GM23248 (cell line): ENCODE data around the gene HTN3. TPM values are rescaled to one million over a fixed set of nuclear protein-coding genes. Genes with fewer than 3 reads are reported as not detected.

Experiments used
- DNase-seq: peaks from one replicate; pipeline ENCODE4 v3.0.0-alpha.2; 2015
- H2AFZ ChIP-seq: fragments of 200-600 bp; sonication (generic); 2 replicates; pipeline ENCODE4 v1.6.1; 2016; ENCODE audit warnings: antibody characterized with exemption
- H3F3A ChIP-seq: fragments of 200-600 bp; sonication (generic); 2 replicates; pipeline ENCODE4 v1.6.1; 2016; ENCODE audit warnings: mild to moderate bottlenecking, antibody characterized with exemption, mixed run types; ENCODE audit not compliant: insufficient read depth
- H3K27ac ChIP-seq: fragments of 200-600 bp; sonication (generic); 2 replicates; pipeline ENCODE4 v1.5.1; 2016; ENCODE audit warnings: mild to moderate bottlenecking
- H3K27me3 ChIP-seq: fragments of 200-600 bp; sonication (generic); replicated peaks from 2 replicates; pipeline ENCODE4 v1.6.1; 2016; ENCODE audit warnings: mild to moderate bottlenecking; ENCODE audit not compliant: insufficient read depth
- H3K36me3 ChIP-seq: fragments of 200-600 bp; sonication (generic); 2 replicates; pipeline ENCODE4 v1.6.1; 2016; ENCODE audit warnings: low read depth, mild to moderate bottlenecking
- H3K4me1 ChIP-seq: fragments of 200-600 bp; sonication (generic); 2 replicates; pipeline ENCODE4 v1.6.1; 2016; ENCODE audit warnings: mild to moderate bottlenecking; ENCODE audit not compliant: insufficient read depth
- H3K4me2 ChIP-seq: fragments of 200-600 bp; sonication (generic); one replicate; pipeline ENCODE4 v1.6.1; 2016; ENCODE audit warnings: mild to moderate bottlenecking; ENCODE audit not compliant: unreplicated experiment
- H3K4me3 ChIP-seq: fragments of 200-600 bp; sonication (generic); 2 replicates; pipeline ENCODE4 v1.5.1; 2016; ENCODE audit warnings: mild to moderate bottlenecking
- H3K79me2 ChIP-seq: fragments of 200-600 bp; sonication (generic); 2 replicates; pipeline ENCODE4 v1.6.1; 2016; ENCODE audit warnings: mild to moderate bottlenecking; ENCODE audit not compliant: insufficient read depth
- H3K9ac ChIP-seq: fragments of 200-600 bp; sonication (generic); 2 replicates; pipeline ENCODE4 v1.6.1; 2016; ENCODE audit warnings: mild to moderate bottlenecking
- H3K9me2 ChIP-seq: fragments of 200-600 bp; sonication (generic); 2 replicates; pipeline ENCODE4 v1.6.1; 2016; ENCODE audit warnings: mixed run types, mild to moderate bottlenecking, moderate library complexity; ENCODE audit not compliant: insufficient read depth
- H3K9me3 ChIP-seq: fragments of 200-600 bp; sonication (generic); one replicate; pipeline ENCODE4 v1.6.1; 2017; ENCODE audit warnings: low read depth
- H4K20me1 ChIP-seq: fragments of 200-600 bp; sonication (generic); 2 replicates; pipeline ENCODE4 v1.6.0; 2016; ENCODE audit not compliant: insufficient read depth
- EZH2 ChIP-seq: fragments of 200-600 bp; sonication (generic); IDR thresholded peaks from 2 replicates; pipeline ENCODE4 v1.6.1; 2018; ENCODE audit warnings: antibody characterized with exemption, mild to moderate bottlenecking; ENCODE audit not compliant: insufficient read depth, poor library complexity, severe bottlenecking
- EZH2phosphoT487 ChIP-seq: fragments of 200-600 bp; sonication (generic); IDR thresholded peaks from 2 replicates; pipeline ENCODE4 v1.6.1; 2018; ENCODE audit warnings: antibody characterized with exemption, moderate library complexity, mild to moderate bottlenecking, low read depth; ENCODE audit not compliant: insufficient read depth
- WGBS, 2 experiments: methylation state at CpG; one replicate each; pipeline ENCODE4 v1.1.6; 2015 to 2017; ENCODE audit warnings: low lambda C conversion rate in 2 of 2, low coverage in 1 of 2; ENCODE audit errors: missing lambda C conversion rate in 2 of 2; 5-methylcytosine and 5-hydroxymethylcytosine counted together
- in situ Hi-C: fragments of 300-500 bp; cut with MboI; formaldehyde crosslinking; loops from 2 replicates; pipeline ENCODE4 v1.15.0; 2020
- polyA plus RNA-seq: library from polyadenylated mRNA; unstranded; fragments of >200 nt; fragmentation: Nextera tagmentation; extraction: Ambion mirVana; gene quantifications from 2 replicates; pipeline ENCODE4 v1.2.1, GENCODE V29; 2016
- total RNA-seq: library from RNA; depleted of rRNA; stranded (reverse); fragments of >200 nt; shearing (Covaris generic); gene quantifications from 2 replicates; pipeline ENCODE4 v1.2.3, GENCODE V29; 2014; rRNA removed

The HTN3 gene
- total and polyA plus RNA-seq, 2 experiments from 2014 or later = not detected

GRCh38 chr4:70057651-70058050 lies 29.4 kb downstream of the HTN3 start:
- Histone ChIP-seq H3K9me3 (no peaks in the 10 kb centered on the region), H3F3A (no peaks in the 10 kb centered on the region), H3K9ac (no peak overlapping the region), H3K9me2 (no peaks in the 10 kb centered on the region), H3K27me3 (no peaks in the 10 kb centered on the region), H3K4me3 (no peak overlapping the region), H3K4me2 (no peak overlapping the region), H3K79me2 (no peaks in the 10 kb centered on the region), H4K20me1 (no peaks in the 10 kb centered on the region), H3K4me1 (no peaks in the 10 kb centered on the region), H3K27ac (no peak overlapping the region), H3K36me3 (no peaks in the 10 kb centered on the region), H2AFZ (no peak overlapping the region)
- WGBS, 2 experiments = 24 to 26% methylated on average over 1 of the region's 1 CpG
- no peak for DNase-seq
- in situ Hi-C loops = no loop called here
- TF ChIP-seq EZH2 (no peak), EZH2phosphoT487 (no peak)

- TF ChIP-seq EZH2 (no peak), EZH2phosphoT487 (no peak)
- no peak overlapping the region for H3K27ac ChIP-seq
- H2AFZ ChIP-seq = no peak overlapping the region
- no peak overlapping the region for H3K9ac ChIP-seq
- no peaks in the 10 kb centered on the region for H3K9me3 ChIP-seq
- H3K79me2 ChIP-seq = no peaks in the 10 kb centered on the region
- no peaks in the 10 kb centered on the region for H3K27me3 ChIP-seq
- H3K4me2 ChIP-seq = no peak overlapping the region
- in situ Hi-C loops = no loop called here
- H3K4me3 ChIP-seq = no peak overlapping the region
- no peaks in the 10 kb centered on the region for H4K20me1 ChIP-seq
- H3K9me2 ChIP-seq = no peaks in the 10 kb centered on the region
- H3K4me1 ChIP-seq = no peaks in the 10 kb centered on the region
- no peaks in the 10 kb centered on the region for H3F3A ChIP-seq
- H3K36me3 ChIP-seq = no peaks in the 10 kb centered on the region
- DNase-seq = no peak
These were observed 30.9 kb downstream of the HTN3 start for GRCh38 chr4:70059149-70059548.

DNA sequence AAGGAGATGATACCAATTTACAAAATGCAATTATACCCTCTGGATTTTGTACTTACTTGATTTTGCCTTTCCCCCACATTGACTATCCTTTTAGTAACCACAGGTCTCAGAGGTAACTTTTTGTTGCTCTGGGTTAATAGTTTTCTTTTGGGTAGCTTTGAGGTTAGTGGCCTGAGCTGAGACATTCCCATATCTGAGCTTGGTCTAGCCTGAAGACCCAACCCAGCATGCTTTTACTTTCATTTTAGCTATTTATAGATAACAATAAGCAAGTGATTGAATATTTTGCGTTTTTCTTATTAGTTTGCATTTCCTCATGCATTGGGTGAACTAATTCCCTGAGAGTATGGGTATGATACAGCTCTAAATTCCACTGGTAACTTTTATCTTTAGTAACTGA lies 33.7 kb downstream of the HTN3 start:
- no peaks in the 10 kb centered on the region for H3K79me2 ChIP-seq
- WGBS, 2 experiments = 26 to 32% methylated on average over 1 of the region's 1 CpG
- H3K36me3 ChIP-seq = no peaks in the 10 kb centered on the region
- no peak overlapping the region for H3K27ac ChIP-seq
- no peak overlapping the region for H3K9ac ChIP-seq
- H4K20me1 ChIP-seq = no peaks in the 10 kb centered on the region
- no peak overlapping the region for H2AFZ ChIP-seq
- H3K27me3 ChIP-seq = no peaks in the 10 kb centered on the region
- no peak overlapping the region for H3K4me2 ChIP-seq
- no peaks in the 10 kb centered on the region for H3K4me1 ChIP-seq
- no peaks in the 10 kb centered on the region for H3K9me2 ChIP-seq
- H3K9me3 ChIP-seq = no peaks in the 10 kb centered on the region
- no peak overlapping the region for H3K4me3 ChIP-seq
- no peaks in the 10 kb centered on the region for H3F3A ChIP-seq
- DNase-seq = no peak
- in situ Hi-C loops = no loop called here
- TF ChIP-seq EZH2phosphoT487 = no peak

GRCh38 chr4:70080205-70080604 lies 51.9 kb downstream of the HTN3 start:
- no peaks in the 10 kb centered on the region for H3F3A ChIP-seq
- no peak overlapping the region for H3K4me2 ChIP-seq
- no peaks in the 10 kb centered on the region for H3K36me3 ChIP-seq
- no peaks in the 10 kb centered on the region for H4K20me1 ChIP-seq
- H3K9ac ChIP-seq = no peak overlapping the region
- no peak for DNase-seq
- no peak overlapping the region for H3K4me3 ChIP-seq
- H3K27ac ChIP-seq = no peak overlapping the region
- in situ Hi-C loops = no loop called here
- H2AFZ ChIP-seq = no peak overlapping the region
- no peaks in the 10 kb centered on the region for H3K9me3 ChIP-seq
- no peaks in the 10 kb centered on the region for H3K9me2 ChIP-seq
- H3K4me1 ChIP-seq = no peaks in the 10 kb centered on the region
- no peaks in the 10 kb centered on the region for H3K79me2 ChIP-seq
- no peaks in the 10 kb centered on the region for H3K27me3 ChIP-seq
- WGBS, 2 experiments = 4 to 5% methylated on average over 1 of the region's 1 CpG
- TF ChIP-seq EZH2 (no peak), EZH2phosphoT487 (no peak)

Other genes starting within 250 kb of the HTN3 start
- gene SULT1E1, start 168.3 kb upstream of the HTN3 start, total RNA-seq = not detected in 2 replicates
- gene SULT1E1, start 168.3 kb upstream of the HTN3 start, polyA plus RNA-seq = not detected in 2 replicates
- not detected in 2 replicates for gene CSN1S1, start 97.4 kb upstream of the HTN3 start, total RNA-seq
- not detected in 2 replicates for gene CSN1S1, start 97.4 kb upstream of the HTN3 start, polyA plus RNA-seq
- not detected in 2 replicates for gene CSN2, start 62.7 kb upstream of the HTN3 start, total RNA-seq
- not detected in 2 replicates for gene CSN2, start 62.7 kb upstream of the HTN3 start, polyA plus RNA-seq
- not detected in 2 replicates for gene STATH, start 32.5 kb upstream of the HTN3 start, total RNA-seq
- gene STATH, start 32.5 kb upstream of the HTN3 start, polyA plus RNA-seq = not detected in 2 replicates
- gene HTN1, start 22.0 kb downstream of the HTN3 start, total RNA-seq = not detected in 2 replicates
- gene HTN1, start 22.0 kb downstream of the HTN3 start, polyA plus RNA-seq = not detected in 2 replicates
- gene PRR27, start 125.8 kb downstream of the HTN3 start, total RNA-seq = not detected in 2 replicates
- not detected in 2 replicates for gene PRR27, start 125.8 kb downstream of the HTN3 start, polyA plus RNA-seq
- not detected in 2 replicates for gene ODAM, start 167.3 kb downstream of the HTN3 start, total RNA-seq
- gene ODAM, start 167.3 kb downstream of the HTN3 start, polyA plus RNA-seq = not detected in 2 replicates
- not detected in 2 replicates for gene FDCSP, start 197.7 kb downstream of the HTN3 start, total RNA-seq
- not detected in 2 replicates for gene FDCSP, start 197.7 kb downstream of the HTN3 start, polyA plus RNA-seq
- gene CSN3, start 214.1 kb downstream of the HTN3 start, total RNA-seq = not detected in 2 replicates
- not detected in 2 replicates for gene CSN3, start 214.1 kb downstream of the HTN3 start, polyA plus RNA-seq